ENCODE measurements around the gene ZNF428. TPM values are rescaled to one million over a fixed set of nuclear protein-coding genes. Genes with fewer than 3 reads are reported as not detected.

The ZNF428 gene
- total and polyA plus RNA-seq, 2 of the 4 experiments (the other 2 are of a cell fraction): 9.9 to 32.3 TPM

GRCh38 chr19:43648633-43649032, 29.2 kb upstream of the ZNF428 start:
- Histone ChIP-seq H2BK20ac (ENCODE audit: low read depth, low read length) (no peak overlapping the region), H3K79me1 (ENCODE audit: low read depth in 1 of 2, low read length in 2 of 2) (peaks cover 10 to 22% of the 10 kb centered on the region in 2 experiments; a peak in 2 of 4 replicates), H4K91ac (ENCODE audit: insufficient read depth, low read depth, low read length) (no peak overlapping the region), H3K27ac (ENCODE audit: insufficient read depth, low read length) (no peak overlapping the region), H3K56ac (ENCODE audit: extremely low read depth, insufficient read depth, low read length) (no peak overlapping the region), H3K9me1 (ENCODE audit: insufficient read depth, low read length) (no peaks in the 10 kb centered on the region), H2BK5ac (ENCODE audit: low read depth, low read length, poor library complexity, severe bottlenecking) (no peak overlapping the region), H4K20me1 (ENCODE audit: insufficient read depth, low read length) (peaks cover 6% of the 10 kb centered on the region; the same call in 1 of the 2 replicates), H3K27me3 (ENCODE audit: control insufficient read depth, insufficient read depth, low read length) (no peaks in the 10 kb centered on the region), H3K18ac (ENCODE audit: low read depth, low read length) (no peak overlapping the region), H2AFZ (replicated peaks; ENCODE audit: low read length, poor library complexity) (no peak overlapping the region), H3K9me3 (ENCODE audit: control insufficient read depth, insufficient read depth, low read length) (no peaks in the 10 kb centered on the region), H3K4me1 (ENCODE audit: control insufficient read depth, insufficient read depth, low read length) (no peaks in the 10 kb centered on the region), H3K23ac (ENCODE audit: low read depth, low read length) (no peak overlapping the region), H2BK15ac (ENCODE audit: low read depth, low read length) (no peak overlapping the region), H3K4me2 (ENCODE audit: low read depth, low read length) (no peak overlapping the region), H4K8ac (ENCODE audit: low read depth in 2 of 2, low read length in 2 of 2) (no peak overlapping the region), H2AK9ac (replicated peaks; ENCODE audit: low read depth, low read length, poor library complexity) (no peak overlapping the region), H3K4ac (ENCODE audit: low read depth, low read length) (no peak overlapping the region), H3K14ac (replicated peaks; ENCODE audit: low read depth, low read length) (no peak overlapping the region), H2BK120ac (ENCODE audit: low read depth, low read length) (no peak overlapping the region), H3K36me3 (ENCODE audit: control insufficient read depth, insufficient read depth, low read length) (peaks cover 36% of the 10 kb centered on the region), H3K9ac (ENCODE audit: low read depth, low read length) (no peak overlapping the region), H2AK5ac (ENCODE audit: low read depth, low read length) (no peak overlapping the region), H4K5ac (ENCODE audit: low read depth, low read length) (no peak overlapping the region), H3K4me3 (ENCODE audit: insufficient read depth, low read depth, low read length) (no peak overlapping the region)
- dilution Hi-C loops (cut with HindIII; ENCODE audit: low sequenced_read_pairs, unreplicated experiment): no loop called here
- intact Hi-C loops (cut with micrococcal nuclease): no loop called here
- POLR2A ChIA-PET (ENCODE audit: unreplicated experiment): no interaction called here
- in situ Hi-C loops (cut with MboI; ENCODE audit: low sequenced_read_pairs): no loop called here
- TF ChIP-seq MAFK (IDR thresholded peaks at IDR 0.05; ENCODE audit: low read depth, low read length): no peak
- TF ChIP-seq CTCF (conservative IDR thresholded peaks at IDR 0.05; ENCODE audit: low read depth, low read length): no peak
- TF ChIP-seq CHD1 (IDR thresholded peaks at IDR 0.05; ENCODE audit: low read depth, low read length): no peak
- no peak for TF ChIP-seq BHLHE40 (IDR thresholded peaks at IDR 0.05; ENCODE audit: low read depth, low read length)
- no peak for TF ChIP-seq RCOR1 (IDR thresholded peaks at IDR 0.05; ENCODE audit: insufficient replicate concordance, low read length)
- no peak for TF ChIP-seq FOS (IDR thresholded peaks at IDR 0.05; ENCODE audit: low read depth, low read length)
- TF ChIP-seq USF2 (IDR thresholded peaks at IDR 0.05; ENCODE audit: low read depth, low read length): no peak
- TF ChIP-seq RAD21 (IDR thresholded peaks at IDR 0.05; ENCODE audit: low read length): no peak
- TF ChIP-seq CEBPB (IDR thresholded peaks at IDR 0.05; ENCODE audit: low read depth, low read length): no peak
- TF ChIP-seq POLR2A (IDR thresholded peaks at IDR 0.05; ENCODE audit: low read depth, low read length): no peak
- no peak for TF ChIP-seq SMC3 (IDR thresholded peaks at IDR 0.05; ENCODE audit: low read depth, low read length)
- TF ChIP-seq MXI1 (IDR thresholded peaks at IDR 0.05; ENCODE audit: borderline replicate concordance, low read depth, low read length): no peak
- no peak for TF ChIP-seq MAZ (IDR thresholded peaks at IDR 0.05; ENCODE audit: borderline replicate concordance, low read depth, low read length)
- no peak for TF ChIP-seq RFX5 (IDR thresholded peaks at IDR 0.05; ENCODE audit: low read depth, low read length)
- no TSS peak for BruUV-seq (replicated peaks)
- ATAC-seq (ENCODE audit: low read depth) (no peak), DNase-seq (no peak)
- CTCF ChIA-PET: interaction anchor here (0.5 to 1.0 kb wide), 2 partner anchors 23 to 262 kb away, joined by 3 read pairs; no protein-coding TSS in a partner anchor
- 93% methylated on average over 3 of the region's 6 CpGs; no CpG with 5 or more reads in 1 of the 2 experiments for WGBS, 2 experiments (ENCODE audit: extremely low coverage in 2 of 2, insufficient read length in 1 of 2)

Data from IMR-90 (cell line).